Stimulated activated CD4-positive, alpha-beta T cell treated with anti-CD3 and anti-CD28 coated beads, Interleukin-12 subunit alpha, Interleukin-12 subunit beta, amount 100 ng/mL, for 4 hours (primary cell): ENCODE data around the gene GRIN3B.

Experiments
- DNase-seq: peaks from one replicate; pipeline ENCODE4 v3.0.0-alpha.2; 2020

GRIN3B gene

DNA sequence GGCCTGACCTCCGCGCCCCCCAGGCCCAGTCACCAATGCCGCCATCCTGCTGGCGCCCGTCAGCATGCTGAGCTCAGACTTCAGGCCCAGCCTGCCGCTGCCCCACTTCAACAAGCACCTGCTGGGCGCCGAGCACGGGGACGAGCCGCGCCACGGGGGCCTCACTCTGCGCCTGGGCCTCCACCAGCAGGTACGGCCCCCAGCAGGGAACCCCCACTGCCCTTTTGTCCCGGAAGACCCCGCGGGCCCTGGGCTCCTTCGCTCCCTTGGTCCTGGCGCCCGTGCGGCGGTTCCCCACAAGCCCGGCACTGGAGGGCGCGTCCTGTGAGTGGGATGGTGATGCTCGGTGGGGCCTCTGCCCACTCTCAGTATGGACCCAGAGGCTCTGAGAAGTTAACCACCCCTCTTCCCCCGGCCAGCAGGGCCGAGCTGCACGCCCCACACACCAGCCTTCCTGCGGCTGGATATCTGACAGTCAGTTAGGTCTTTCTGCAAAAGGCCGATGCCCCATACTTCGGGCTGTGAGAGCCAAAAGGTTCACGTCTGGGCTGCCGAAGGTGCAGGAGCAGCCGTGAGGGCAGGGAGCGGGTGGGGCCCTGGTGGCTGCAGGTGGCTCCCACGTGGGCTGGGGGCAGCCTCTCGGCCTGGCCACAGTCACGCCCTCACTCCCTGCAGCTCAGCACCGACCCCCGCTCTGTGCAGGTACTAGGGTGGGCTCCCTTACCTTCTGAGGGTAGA is 8.1 kb upstream of the GRIN3B start:
- no peak for DNase-seq

DNA sequence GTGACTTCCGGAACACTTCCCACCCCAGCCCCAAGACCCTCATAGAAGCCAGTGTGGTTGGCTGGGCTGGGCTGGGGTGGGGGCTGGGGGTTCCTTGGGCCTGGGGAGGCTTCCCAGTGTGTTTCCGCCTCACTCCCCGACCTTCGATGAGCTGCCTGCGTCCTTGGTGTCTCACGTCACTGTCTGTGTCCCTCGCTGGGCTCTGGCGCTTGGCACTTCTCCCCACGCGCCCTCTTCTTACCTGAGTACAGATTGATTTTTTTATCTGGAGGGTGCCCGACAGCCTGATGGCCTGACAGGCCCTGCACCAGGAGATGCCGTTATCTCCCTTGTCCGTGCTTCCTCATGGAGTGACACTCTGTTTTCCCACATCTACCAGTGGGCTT is 7.6 kb upstream of the GRIN3B start:
- DNase-seq = no peak

DNA sequence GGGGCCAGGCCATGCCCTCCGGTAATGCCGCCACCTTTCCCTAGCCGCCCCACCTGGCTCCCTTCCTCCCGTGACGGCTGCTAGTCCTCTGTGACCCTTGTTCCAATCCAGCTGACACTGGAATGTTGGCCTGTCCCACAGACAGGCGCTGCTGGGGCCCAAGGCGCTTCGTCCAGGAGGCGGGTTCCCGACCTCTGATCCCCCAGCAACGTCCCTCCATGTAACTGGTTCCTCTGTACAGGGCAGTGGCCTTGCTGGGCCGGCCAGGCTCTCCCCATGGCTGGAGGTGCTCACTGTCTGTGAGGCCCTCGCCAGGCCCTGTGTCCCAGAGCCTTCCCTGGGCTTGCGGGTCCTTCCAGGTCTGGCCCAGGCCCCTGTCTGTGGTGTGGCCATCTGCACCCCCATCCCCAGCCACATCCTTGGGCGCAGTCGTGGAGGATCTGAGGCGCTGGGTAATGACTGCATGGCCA is 6.8 kb upstream of the GRIN3B start:
- DNase-seq = no peak

DNA sequence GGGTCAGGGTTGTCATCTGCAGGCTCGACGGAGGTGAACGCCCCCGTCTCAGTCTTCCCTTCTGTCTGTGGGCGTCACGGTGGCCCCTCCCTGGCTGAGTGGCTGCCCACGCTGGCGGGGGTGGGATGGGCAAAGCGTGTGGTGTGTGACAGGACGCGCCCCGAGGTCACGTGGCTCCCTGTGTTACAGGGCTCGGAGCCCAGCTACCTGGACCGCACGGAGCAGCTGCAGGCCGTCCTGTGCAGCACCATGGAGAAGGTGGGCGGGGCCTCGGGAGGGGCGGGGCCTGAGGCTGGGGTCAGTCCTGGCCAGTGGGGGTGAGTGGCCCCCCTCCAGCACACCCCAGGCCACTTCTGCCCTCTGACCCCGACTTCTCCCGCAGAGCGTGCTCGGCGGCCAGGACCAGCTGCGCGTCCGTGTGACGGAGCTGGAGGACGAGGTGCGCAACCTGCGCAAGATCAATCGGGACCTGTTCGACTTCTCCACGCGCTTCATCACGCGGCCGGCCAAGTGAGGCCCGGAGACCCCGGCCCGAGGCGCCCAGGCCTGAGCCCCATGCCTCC is 6.3 kb upstream of the GRIN3B start:
- DNase-seq = no peak

DNA sequence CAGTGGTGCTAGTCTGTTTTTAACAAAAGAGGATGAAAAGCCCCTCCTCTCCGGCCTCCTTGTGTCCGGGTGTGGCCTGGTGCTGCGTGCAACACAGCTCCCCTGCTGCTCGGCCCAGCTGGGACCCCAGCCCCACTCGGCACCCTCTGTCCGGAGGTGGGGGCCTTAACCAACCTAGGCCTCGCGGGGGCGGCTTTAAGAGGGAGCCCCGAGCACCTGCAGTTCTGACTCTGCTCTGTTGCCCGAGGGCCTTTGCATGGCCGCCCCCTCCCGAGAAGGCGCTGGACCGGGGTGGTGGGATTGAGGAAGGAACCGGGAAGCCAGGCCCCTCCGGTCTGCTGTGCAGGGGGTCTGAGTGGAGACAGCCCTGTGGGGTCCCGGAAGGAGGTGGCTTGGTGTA is 5.7 kb upstream of the GRIN3B start:
- DNase-seq = no peak

DNA sequence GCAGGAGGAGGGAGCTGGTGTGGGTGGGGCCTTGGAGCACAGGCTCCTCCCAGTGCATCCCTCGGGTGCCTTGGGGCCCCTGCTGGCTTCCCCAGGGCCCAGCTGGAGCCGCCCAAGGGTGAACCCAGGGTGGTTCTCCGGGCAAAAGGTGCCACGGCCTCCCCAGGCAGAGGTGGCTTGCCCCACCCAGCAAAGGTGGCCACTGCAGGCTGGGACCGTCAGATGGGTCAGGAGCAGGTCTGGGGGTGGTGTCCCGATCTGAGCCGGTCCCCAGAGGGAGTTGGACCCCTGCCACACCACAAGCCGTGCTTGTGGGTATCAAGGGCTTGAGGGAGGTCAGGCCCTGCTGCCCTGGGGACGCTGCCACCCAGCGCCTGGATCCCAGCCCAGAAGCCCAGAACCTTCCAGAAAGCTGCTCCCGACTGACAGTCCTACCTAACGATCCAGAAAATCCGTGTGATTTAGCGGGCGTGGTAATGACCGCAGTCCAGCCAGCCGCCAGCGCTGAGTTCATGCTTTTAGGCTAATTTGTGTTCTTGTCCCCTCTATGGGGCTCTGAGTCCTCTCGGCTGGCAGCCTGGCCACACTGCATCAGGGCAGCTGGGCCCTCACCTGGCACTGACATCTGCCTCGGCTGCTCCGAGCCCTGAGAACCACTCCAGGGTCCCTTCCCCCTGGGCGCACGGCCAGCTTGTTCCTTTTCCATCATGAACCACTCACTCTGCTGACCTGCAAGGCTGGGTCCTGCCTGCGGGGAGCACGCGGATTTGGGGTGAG is 5.0 kb upstream of the GRIN3B start:
- no peak for DNase-seq

DNA sequence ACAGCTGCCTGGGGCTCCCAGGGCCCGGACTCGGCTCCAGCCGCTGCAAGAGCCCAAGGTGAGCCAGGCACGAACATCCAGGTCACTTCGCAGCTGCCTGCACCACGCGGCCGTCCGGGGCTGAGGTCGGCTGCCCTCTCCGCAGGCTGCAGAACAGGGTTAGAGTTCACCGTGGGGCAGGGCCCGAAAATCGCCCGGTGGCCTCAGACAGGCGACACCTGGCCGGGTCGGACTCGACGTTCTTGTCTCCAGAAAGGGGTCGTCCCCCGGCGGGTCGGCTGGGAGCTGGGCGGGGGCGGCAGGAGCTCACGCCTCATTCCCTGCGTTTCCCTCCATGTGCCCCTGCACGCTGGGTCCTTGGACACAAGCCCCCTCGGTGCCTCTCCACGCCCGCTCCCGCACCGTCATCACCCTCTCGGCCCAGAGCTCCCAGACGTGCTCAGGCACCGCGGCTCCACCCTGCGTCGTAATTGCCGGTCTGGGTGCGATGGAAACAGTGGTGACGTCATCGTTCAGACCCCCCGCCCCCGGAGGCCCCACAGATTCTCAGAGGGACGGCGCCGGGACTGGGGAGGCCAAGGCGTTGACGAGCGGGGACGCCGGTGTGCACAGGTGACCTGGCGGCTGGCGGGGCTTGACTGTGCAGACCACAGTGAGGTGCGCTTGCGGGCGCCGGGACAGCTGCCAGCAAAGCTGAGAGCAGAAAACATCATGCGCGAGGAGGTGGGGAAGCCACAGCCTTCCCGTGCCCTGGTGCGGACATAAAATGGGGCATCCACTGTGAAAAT is 4.0 kb upstream of the GRIN3B start:
- peak; percentile 53 for DNase-seq

DNA sequence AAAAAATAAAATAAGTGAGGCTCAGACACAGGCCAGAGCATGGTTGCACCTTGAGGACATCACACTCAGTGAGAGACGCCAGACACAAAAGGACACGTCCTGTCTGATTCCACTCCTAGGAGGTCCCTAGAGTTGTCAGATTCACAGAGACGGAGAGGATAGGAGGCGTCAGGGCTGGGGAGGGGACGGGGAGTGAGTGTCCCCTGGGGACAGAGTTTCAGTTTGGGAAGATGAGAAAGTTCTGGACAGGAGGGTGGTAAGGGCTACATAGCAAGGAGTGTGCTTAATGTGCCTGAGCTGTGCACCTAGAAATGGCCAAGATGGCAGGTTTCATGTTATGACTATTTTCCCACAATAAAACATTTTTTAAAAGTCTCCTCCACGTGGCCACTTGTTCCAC is 2.2 kb upstream of the GRIN3B start:
- no peak for DNase-seq

DNA sequence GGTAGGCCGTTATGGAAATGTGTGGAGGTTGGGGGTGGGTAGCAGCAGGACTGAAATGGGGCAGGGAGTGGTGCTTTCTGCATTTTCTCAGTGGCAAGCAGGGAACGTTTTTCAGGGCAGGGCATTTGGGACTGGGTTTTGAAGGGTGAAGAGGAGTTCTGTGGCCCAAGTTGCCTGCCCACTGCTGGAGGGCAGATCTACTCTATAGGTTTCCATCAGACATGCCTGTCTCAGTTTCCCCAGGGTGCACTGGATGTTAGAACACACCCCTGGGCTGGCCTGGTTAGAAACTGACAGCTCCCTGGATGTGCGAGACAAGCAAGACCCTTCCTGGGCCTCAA is 870 bp upstream of the GRIN3B start:
- DNase-seq = no peak

DNA sequence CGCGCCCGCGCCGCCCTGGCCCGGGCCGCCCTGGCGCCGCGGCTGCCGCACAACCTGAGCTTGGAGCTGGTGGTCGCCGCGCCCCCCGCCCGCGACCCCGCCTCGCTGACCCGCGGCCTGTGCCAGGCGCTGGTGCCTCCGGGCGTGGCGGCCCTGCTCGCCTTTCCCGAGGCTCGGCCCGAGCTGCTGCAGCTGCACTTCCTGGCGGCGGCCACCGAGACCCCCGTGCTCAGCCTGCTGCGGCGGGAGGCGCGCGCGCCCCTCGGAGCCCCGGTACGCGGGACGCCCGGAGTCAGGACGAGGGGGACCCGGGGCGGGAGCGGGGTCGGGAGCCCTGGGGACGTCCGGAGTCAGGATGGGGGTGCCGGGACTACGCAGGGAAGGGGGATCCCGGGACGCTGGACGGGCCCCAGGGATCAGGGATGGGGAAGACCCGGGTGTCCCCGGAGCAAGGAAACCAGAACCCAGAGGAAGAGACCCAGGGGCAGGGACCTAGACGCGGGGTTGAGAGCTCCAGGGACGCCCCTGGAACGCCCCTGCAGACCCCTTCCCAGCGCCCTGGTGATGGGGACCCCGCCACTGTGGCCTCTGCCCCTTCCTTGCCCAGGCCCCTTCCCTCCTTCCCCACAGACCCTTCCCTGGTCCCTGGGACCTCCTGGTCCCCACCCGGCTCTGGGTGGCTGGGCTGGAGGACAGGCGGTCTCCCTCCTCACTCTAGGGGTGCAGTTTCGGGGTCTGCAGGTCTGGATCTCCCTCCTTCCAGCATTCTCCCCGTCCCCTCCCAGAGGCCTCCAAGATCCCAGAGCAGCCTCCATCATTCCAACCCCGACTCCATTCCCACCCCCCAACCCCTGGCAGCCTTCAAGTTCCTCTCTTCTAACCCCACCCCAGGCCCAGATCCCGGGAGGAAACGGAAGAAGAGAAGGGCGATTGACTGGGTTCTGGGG is 645 bp downstream of the GRIN3B start:
- DNase-seq = no peak

DNA sequence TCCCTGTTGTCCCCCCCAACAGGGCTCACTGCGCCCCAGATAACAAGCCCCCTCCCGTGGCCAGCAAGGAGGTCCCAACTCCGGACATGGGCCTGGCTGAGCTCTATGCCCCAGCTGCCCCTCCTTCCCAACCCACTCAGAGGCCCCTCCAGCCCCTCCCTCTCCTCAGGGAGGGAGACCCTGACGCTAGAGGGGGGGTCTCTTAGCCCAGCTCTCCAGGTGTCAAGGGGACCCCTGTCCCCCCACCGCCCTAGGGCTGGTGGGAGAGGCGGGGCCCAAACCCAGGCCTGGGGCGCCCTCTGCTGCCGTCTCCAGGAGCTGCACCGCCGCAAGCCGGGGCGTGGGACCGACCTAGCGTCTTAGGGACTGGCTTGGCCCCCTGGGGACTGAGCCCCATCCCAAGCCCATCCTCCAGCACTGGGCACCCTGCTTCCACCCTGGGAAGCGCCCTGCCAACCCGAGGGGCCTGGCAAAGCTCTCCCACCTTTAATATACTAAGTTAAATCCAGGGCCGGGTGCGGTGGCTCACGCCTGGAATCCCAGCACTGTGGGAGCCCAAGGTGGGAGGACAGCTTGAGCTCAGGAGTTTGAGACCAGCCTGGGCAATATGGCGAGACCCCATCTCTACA is 1.4 kb downstream of the GRIN3B start:
- peak; percentile 72 for DNase-seq

DNA sequence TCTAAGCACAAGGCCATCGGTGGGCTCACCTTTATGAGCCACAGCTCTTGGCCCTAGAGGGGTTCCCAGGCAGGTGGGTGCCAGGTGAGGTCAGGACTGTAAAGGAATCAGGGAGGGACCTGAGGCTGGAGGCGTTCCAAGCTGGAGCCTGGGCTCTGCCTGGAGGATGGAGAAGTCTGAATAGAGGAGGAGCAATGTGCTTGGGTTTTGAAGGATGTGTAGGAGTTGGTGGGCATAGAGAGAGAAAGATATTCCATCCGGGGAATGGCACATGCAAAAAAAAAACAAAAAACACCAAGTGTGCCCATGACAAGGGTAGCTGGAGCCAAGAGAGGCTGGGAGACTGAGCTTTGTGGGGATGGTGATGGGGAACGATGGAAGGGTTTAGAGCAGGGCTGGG is 2.4 kb downstream of the GRIN3B start:
- no peak for DNase-seq

DNA sequence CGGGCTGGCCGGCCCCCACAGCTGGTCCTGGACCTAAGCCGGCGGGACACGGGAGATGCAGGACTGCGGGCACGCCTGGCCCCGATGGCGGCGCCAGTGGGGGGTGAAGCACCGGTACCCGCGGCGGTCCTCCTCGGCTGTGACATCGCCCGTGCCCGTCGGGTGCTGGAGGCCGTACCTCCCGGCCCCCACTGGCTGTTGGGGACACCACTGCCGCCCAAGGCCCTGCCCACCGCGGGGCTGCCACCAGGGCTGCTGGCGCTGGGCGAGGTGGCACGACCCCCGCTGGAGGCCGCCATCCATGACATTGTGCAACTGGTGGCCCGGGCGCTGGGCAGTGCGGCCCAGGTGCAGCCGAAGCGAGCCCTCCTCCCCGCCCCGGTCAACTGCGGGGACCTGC is 3.1 kb downstream of the GRIN3B start:
- no peak for DNase-seq

DNA sequence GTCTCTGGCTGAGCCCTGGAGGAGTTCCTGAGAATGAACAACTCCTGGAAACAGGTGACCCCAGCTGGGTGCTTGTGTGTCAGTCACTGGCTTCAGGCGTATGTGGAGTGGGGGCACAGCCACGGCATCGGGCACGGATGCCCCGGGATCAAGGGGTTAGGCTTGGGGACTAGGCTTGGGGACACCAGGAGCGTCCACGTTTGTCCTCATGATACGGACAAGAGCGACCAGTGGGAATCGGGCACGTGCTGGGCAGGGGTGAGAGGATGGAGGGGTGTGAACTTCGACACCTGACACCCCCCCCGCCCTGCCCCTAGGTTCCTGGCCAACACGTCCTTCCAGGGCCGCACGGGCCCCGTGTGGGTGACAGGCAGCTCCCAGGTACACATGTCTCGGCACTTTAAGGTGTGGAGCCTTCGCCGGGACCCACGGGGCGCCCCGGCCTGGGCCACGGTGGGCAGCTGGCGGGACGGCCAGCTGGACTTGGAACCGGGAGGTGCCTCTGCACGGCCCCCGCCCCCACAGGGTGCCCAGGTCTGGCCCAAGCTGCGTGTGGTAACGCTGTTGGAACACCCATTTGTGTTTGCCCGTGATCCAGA is 4.1 kb downstream of the GRIN3B start:
- DNase-seq = no peak

DNA sequence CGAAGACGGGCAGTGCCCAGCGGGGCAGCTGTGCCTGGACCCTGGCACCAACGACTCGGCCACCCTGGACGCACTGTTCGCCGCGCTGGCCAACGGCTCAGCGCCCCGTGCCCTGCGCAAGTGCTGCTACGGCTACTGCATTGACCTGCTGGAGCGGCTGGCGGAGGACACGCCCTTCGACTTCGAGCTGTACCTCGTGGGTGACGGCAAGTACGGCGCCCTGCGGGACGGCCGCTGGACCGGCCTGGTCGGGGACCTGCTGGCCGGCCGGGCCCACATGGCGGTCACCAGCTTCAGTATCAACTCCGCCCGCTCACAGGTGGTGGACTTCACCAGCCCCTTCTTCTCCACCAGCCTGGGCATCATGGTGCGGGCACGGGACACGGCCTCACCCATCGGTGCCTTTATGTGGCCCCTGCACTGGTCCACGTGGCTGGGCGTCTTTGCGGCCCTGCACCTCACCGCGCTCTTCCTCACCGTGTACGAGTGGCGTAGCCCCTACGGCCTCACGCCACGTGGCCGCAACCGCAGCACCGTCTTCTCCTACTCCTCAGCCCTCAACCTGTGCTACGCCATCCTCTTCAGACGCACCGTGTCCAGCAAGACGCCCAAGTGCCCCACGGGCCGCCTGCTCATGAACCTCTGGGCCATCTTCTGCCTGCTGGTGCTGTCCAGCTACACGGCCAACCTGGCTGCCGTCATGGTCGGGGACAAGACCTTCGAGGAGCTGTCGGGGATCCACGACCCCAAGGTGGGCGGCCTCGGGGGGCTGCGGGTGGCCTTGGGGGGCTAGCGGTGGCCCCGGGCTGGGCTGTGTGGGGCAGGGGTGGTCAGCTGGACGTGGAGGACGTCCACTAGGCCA is 4.8 kb downstream of the GRIN3B start:
- DNase-seq = no peak

DNA sequence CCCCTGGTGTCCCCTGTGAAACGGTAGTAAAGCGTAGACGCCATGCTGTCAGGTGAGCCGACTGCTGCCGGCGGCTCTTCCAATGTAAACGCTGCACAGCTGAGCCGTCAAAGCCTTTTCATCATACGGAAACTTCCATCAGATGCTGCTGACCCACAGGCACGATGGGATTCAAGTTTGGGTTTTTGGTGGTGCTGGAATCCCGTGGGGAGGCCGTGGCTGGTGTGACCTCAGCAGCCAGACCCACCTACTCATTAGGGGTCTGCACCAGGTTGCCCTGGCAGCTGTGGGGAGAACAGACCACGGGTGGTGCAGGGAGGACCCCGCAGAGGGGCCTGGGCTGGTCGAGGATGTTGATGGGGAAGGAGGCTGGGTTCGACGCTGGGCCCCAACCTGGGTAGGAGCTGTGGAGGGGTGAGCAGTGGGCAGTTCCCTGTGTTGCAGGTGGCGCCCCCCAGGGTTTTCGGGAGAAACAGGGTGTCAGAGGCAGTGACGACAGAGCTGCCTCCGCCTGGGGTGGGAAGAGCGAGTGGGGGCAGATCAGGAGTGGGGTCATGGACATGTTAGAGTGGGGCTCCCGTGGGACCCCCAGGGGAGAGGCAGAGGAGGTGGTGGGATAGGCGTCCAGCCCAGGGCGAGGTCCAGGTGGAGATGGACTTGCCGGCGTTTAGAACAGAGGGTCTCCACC is 6.6 kb downstream of the GRIN3B start:
- no peak for DNase-seq

DNA sequence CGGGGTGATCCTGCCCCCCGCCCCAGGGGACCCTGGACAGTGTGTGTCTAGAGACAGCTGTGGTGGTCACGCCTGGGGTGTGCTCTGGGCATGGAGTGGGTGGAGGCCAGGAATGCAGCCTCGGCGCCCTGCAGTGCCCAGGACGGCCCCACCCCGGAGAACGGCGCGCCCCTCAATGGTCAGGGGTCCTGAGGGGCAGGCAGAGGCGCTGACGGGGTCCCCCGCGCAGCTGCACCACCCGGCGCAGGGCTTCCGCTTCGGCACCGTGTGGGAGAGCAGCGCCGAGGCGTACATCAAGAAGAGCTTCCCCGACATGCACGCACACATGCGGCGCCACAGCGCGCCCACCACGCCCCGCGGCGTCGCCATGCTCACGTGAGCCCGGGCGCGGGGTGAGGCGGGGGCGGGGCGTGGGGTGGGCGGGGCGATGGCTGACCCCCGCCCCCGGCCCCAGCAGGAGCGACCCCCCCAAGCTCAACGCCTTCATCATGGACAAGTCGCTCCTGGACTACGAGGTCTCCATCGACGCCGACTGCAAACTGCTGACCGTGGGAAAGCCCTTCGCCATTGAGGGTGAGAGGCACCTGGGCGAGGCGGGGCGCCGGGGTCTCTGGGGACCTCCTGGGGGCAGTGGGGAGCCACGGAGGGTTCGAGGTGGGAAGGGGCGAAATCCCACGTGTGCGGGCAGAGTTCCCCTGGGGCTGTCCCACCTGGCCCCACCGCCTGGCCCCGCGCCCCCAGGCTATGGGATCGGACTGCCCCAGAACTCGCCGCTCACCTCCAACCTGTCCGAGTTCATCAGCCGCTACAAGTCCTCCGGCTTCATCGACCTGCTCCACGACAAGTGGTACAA is 7.4 kb downstream of the GRIN3B start:
- DNase-seq = no peak

DNA sequence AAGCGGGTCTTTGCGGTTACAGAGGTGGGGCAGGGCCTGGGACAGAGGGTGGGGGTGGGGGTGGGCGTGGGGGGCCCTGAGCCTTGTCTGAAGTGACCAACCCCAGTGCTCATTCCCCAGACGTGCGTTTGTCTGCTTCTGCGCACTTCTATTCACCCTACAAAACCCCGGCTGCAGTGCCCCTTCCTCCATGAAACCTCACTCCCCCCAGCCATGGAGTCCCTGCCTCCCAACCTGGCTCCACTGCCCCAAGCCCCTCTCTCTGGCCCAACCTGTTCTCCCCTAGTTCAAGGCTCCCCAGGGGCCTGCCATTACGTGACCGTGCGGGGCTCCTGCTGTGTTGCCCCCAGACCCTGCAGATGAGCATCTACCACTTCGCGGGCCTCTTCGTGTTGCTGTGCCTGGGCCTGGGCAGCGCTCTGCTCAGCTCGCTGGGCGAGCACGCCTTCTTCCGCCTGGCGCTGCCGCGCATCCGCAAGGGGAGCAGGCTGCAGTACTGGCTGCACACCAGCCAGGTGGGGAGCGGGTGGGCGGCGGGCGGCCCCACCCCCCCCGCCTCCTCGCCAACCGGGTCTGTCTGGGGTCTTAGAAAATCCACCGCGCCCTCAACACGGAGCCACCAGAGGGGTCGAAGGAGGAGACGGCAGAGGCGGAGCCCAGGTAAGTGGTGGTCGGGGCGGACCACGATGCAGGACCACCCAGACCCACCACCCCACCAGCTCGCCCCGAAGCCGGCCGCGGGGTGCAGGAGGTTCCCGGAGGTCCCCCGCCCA is 8.2 kb downstream of the GRIN3B start:
- no peak for DNase-seq
